ENCODE data around the gene CD59. TPM values are rescaled to one million over a fixed set of nuclear protein-coding genes. Genes with fewer than 3 reads are reported as not detected.

The CD59 gene
- total and polyA plus RNA-seq, 9 of the 15 experiments (the other 6 are each of a cell fraction or from before 2014, with no cell fraction given) = 38.1 to 338 (median 173) TPM

GRCh38 chr11:33773404-33773986, 37.3 kb upstream of the CD59 start (continued):
- no peak for TF ChIP-seq MAFG (tag; conservative IDR thresholded peaks at IDR 0.05)
- no peak for TF ChIP-seq GMEB1 (CRISPR knock-in tag; IDR thresholded peaks at IDR 0.05)
- TF ChIP-seq TFAP4 (CRISPR knock-in tag; IDR thresholded peaks at IDR 0.05; ENCODE audit: borderline replicate concordance) = peak; percentile 44; the same call in 1 of the 2 replicates
- TF ChIP-seq SREBF2 (CRISPR knock-in tag; IDR thresholded peaks at IDR 0.05) = no peak
- TF ChIP-seq NONO (IDR thresholded peaks at IDR 0.05; ENCODE audit: low read depth in 2 of 2, low read length in 1 of 2) = no peak
- no peak for TF ChIP-seq ZBTB2 (IDR thresholded peaks at IDR 0.05)
- TF ChIP-seq MEIS2 (IDR thresholded peaks at IDR 0.05; ENCODE audit: partially characterized antibody) = peak; percentile 2
- TF ChIP-seq MAFK (IDR thresholded peaks at IDR 0.05; ENCODE audit: low read length) = no peak
- TF ChIP-seq BRF2 (IDR thresholded peaks at IDR 0.05; ENCODE audit: borderline replicate concordance, insufficient read depth, insufficient read length) = no peak
- no peak for TF ChIP-seq RB1 (IDR thresholded peaks at IDR 0.05; ENCODE audit: low read depth)
- TF ChIP-seq HNRNPL (IDR thresholded peaks at IDR 0.05; ENCODE audit: low read depth, low read length) = no peak
- no peak for TF ChIP-seq KLF10 (CRISPR knock-in tag; IDR thresholded peaks at IDR 0.05)
- TF ChIP-seq SUPT5H (IDR thresholded peaks at IDR 0.05) = no peak
- no peak for TF ChIP-seq KDM4B (IDR thresholded peaks at IDR 0.05; ENCODE audit: borderline replicate concordance in 2 of 2, low read depth in 1 of 2)
- no peak for TF ChIP-seq KLF6 (CRISPR knock-in tag; IDR thresholded peaks at IDR 0.05; ENCODE audit: borderline replicate concordance)
- TF ChIP-seq HBP1 (CRISPR knock-in tag; IDR thresholded peaks at IDR 0.05) = no peak
- peak; percentile 40; the same call in 1 of the 2 replicates for TF ChIP-seq GABPA (tag; conservative IDR thresholded peaks at IDR 0.05; ENCODE audit: low read depth)
- no peak for TF ChIP-seq KDM5B (IDR thresholded peaks at IDR 0.05; ENCODE audit: insufficient replicate concordance, low read depth, low read length)
- no peak for TF ChIP-seq HOXB6 (CRISPR knock-in tag; IDR thresholded peaks at IDR 0.05; ENCODE audit: borderline replicate concordance)
- TF ChIP-seq GTF2A2 (tag; IDR thresholded peaks at IDR 0.05) = no peak
- 0 out of 2 replicates have a peak, but pooled peaks have one; percentile 65 for TF ChIP-seq TGIF2 (CRISPR knock-in tag; IDR thresholded peaks at IDR 0.05)

All from K562 (cell line).